C1 segment of cervical spinal cord (tissue), 14 donors: ENCODE results near the gene CENPH.
"Not testable (repeated sequence)": the region's sequence is repeated elsewhere in the genome, so short reads cannot be mapped to it uniquely, and the experiment has no call there.

Experiments used
- DNase-seq, 14 donors: peaks; one replicate each; lab custom pipeline; 2025; lab: John Stamatoyannopoulos, UW

Gene CENPH

GRCh38 chr5:69250593-69250992 is 61.2 kb downstream of the CENPH start:
- DNase-seq: no peak

- DNase-seq: no peak
Measured at GRCh38 chr5:69252437-69252836, 63.1 kb downstream of the CENPH start.

- not testable (repeated sequence) for DNase-seq
Measured at GRCh38 chr5:69255940-69256339, 66.6 kb downstream of the CENPH start.

- no peak for DNase-seq
Measured at GRCh38 chr5:69257577-69257976, 68.2 kb downstream of the CENPH start.
